Thymus (tissue), 11 donors: Measurements from ENCODE around the gene MRPL55. TPM values are rescaled to one million over a fixed set of nuclear protein-coding genes. Genes with fewer than 3 reads are reported as not detected.
A peak's percentile ranks its signal among the peaks of the same experiment; 100 is the strongest.

ENCODE experiments used
- DNase-seq, 9 donors: peaks; one replicate each; pipeline ENCODE4 v3.0.0-alpha.2; 2013; ENCODE audit warnings: low spot score in 9 of 9, low read depth in 6 of 9, missing footprints in 1 of 9
- H3K27ac ChIP-seq, 2 donors: one replicate each; pipeline ENCODE4 v1.5.1; 2013; ENCODE audit warnings: control low read depth in 1 of 2, low read depth in 1 of 2, low read length in 1 of 2, mild to moderate bottlenecking in 1 of 2, moderate library complexity in 1 of 2
- H3K27me3 ChIP-seq, 2 donors: one replicate each; pipeline ENCODE4 v1.5.1; 2013; ENCODE audit warnings: low read length in 1 of 2; ENCODE audit not compliant: control insufficient read depth in 2 of 2, insufficient read depth in 1 of 2
- H3K36me3 ChIP-seq, 2 donors: one replicate each; pipeline ENCODE4 v1.5.1; 2013; ENCODE audit warnings: low read length in 1 of 2, mild to moderate bottlenecking in 1 of 2, moderate library complexity in 1 of 2; ENCODE audit not compliant: control insufficient read depth in 2 of 2, insufficient read depth in 2 of 2
- H3K4me1 ChIP-seq, 2 donors: one replicate each; pipeline ENCODE4 v1.5.1; 2013; ENCODE audit warnings: low read length in 2 of 2; ENCODE audit not compliant: control insufficient read depth in 2 of 2, insufficient read depth in 2 of 2
- H3K4me3 ChIP-seq, 2 donors: one replicate each; pipeline ENCODE4 v1.5.1; 2013; ENCODE audit warnings: low read length in 2 of 2, control low read depth in 1 of 2, mild to moderate bottlenecking in 1 of 2
- H3K9me3 ChIP-seq, 2 donors: one replicate each; pipeline ENCODE4 v1.5.1; 2013; ENCODE audit warnings: low read length in 1 of 2, mild to moderate bottlenecking in 1 of 2; ENCODE audit not compliant: control insufficient read depth in 2 of 2, insufficient read depth in 1 of 2
- WGBS: extraction: QIAGEN DNeasy Blood & Tissue Kit; methylation state at CpG from one replicate; pipeline ENCODE4 v1.1.7; 2013; 5-methylcytosine and 5-hydroxymethylcytosine counted together
- polyA plus RNA-seq: library from polyadenylated mRNA; stranded (reverse); fragments of 200-250 nt; gene quantifications from one replicate; pipeline ENCODE4 v1.2.3, GENCODE V29; 2013
- total RNA-seq: library from RNA; stranded (reverse); fragments of 120-200 nt; gene quantifications from one replicate; pipeline ENCODE4 v1.2.4, GENCODE V29; 2013
- donor health status: healthy.

MRPL55 gene
- total and polyA plus RNA-seq, 2 donors, result 58.5 to 96.7 TPM

DNA sequence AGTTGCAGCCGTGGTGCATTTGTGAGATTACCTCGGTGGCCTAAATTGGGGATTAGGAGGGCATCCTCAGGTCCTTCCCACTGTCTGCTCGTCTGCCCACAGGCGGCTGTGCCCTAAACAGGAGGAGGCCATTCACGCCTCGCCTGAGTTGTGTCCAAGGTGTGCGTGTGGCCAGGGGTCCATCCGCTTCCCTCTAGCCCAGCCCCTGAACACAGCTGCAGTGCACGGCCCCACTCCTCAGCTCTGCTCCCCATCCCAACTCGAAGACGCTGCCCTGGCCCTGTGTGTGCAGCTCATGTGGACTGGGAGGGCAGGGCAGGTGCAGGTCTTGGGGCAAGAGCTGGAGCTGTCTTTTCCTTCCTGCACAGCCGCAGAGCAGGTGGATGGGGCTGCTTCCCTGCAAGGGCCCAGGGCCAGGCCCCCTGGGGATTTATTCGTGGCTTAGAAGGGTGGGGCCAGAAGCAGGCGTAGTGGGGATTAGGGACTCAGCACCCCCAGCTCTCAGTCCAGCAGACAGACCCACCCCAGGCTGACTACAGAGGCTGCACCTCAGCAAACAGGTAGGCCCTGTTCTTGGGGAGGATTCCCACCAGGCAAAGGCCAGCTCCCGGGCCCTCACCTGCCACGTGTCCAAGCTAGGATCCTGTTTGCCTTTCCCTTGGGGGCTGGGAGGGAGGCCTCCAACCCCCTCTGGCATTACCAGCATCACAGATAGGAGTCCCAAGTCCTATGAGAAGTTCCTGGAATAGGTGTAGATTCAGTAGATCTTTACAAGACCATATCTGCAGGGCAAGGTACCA, 35.3 kb upstream of the MRPL55 start:
- peak in 2 of 9 donors; percentile 44 to 67 for DNase-seq
- Histone ChIP-seq H3K36me3 (peaks cover 43 to 64% of the 10 kb centered on the region in 2 donors), H3K4me3 (no peak overlapping the region), H3K27me3 (no peaks in the 10 kb centered on the region), H3K27ac (peak overlapping the region in 1 of 2 donors; percentile 55), H3K9me3 (peaks cover 0 to 14% of the 10 kb centered on the region in 2 donors), H3K4me1 (peaks cover 38 to 69% of the 10 kb centered on the region in 2 donors)
- 65% methylated on average over 16 of the region's 16 CpGs for WGBS

- Histone ChIP-seq H3K4me3 (no peak overlapping the region), H3K27me3 (no peaks in the 10 kb centered on the region), H3K9me3 (peaks cover 0 to 14% of the 10 kb centered on the region in 2 donors), H3K36me3 (peaks cover 36 to 57% of the 10 kb centered on the region in 2 donors), H3K27ac (peak overlapping the region in 1 of 2 donors; percentile 100), H3K4me1 (peaks cover 38 to 67% of the 10 kb centered on the region in 2 donors)
- no peak for DNase-seq
- WGBS, result 97% methylated on average over 12 of the region's 12 CpGs
These were observed 34.5 kb upstream of the MRPL55 start for GRCh38 chr1:228143480-228144192.

GRCh38 chr1:228142701-228143136, 33.6 kb upstream of the MRPL55 start:
- 17% methylated on average over 11 of the region's 11 CpGs for WGBS
- Histone ChIP-seq H3K4me3 (peak overlapping the region in 1 of 2 donors; percentile 14), H3K27ac (peak overlapping the region; percentile 62 to 100), H3K36me3 (peaks cover 27 to 48% of the 10 kb centered on the region in 2 donors), H3K9me3 (peaks cover 0 to 14% of the 10 kb centered on the region in 2 donors), H3K27me3 (no peaks in the 10 kb centered on the region), H3K4me1 (peaks cover 38 to 62% of the 10 kb centered on the region in 2 donors)
- DNase-seq, result peak in 7 of 9 donors; percentile 60 to 90 (median 76)

- no peaks in the 10 kb centered on the region for H3K27me3 ChIP-seq
- H3K36me3 ChIP-seq, result peaks cover 22 to 43% of the 10 kb centered on the region in 2 donors
- H3K9me3 ChIP-seq, result peaks cover 0 to 14% of the 10 kb centered on the region in 2 donors
- H3K4me1 ChIP-seq, result peaks cover 40 to 65% of the 10 kb centered on the region in 2 donors
- peak; percentile 76 to 96 (median 87) for DNase-seq
- H3K27ac ChIP-seq, result peak overlapping the region; percentile 97 to 100
- 34% methylated on average over 16 of the region's 16 CpGs for WGBS
- H3K4me3 ChIP-seq, result peak overlapping the region; percentile 86 to 99
These were observed 33.1 kb upstream of the MRPL55 start for GRCh38 chr1:228142155-228142691.

- WGBS, result 37% methylated on average over 27 of the region's 27 CpGs
- Histone ChIP-seq H3K4me1 (peaks cover 46 to 71% of the 10 kb centered on the region in 2 donors), H3K36me3 (peaks cover 14 to 35% of the 10 kb centered on the region in 2 donors)
These were observed 32.3 kb upstream of the MRPL55 start for GRCh38 chr1:228141226-228142044.

DNA sequence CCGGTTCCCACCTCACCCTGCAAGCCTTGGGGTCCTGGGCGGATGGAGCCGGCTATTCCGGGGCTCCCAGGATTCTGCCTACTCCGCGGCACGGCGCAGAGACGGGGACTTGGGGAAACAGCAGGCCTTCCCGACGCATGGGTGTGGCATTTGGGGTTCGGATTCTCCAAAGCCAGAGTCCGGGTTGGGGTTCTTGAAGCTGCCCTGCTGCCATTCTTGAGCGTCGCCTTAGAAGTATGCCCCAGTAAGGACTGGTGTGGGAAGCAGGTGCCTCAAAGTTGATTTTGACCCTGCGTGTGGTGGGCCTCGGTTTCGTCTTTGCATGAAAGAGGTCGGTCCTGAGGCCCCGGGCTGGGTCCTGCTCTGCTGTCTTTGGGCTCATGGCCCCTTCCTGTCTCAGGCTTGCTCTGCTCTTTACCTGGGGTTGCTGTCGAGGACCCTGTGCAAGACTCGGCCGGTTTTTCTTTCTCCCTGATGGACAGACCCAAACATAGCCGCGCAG, 31.7 kb upstream of the MRPL55 start:
- Histone ChIP-seq H3K36me3 (peaks cover 7 to 28% of the 10 kb centered on the region in 2 donors), H3K27me3 (no peaks in the 10 kb centered on the region), H3K4me3 (peak overlapping the region; percentile 86 to 99), H3K27ac (peak overlapping the region; percentile 97 to 100), H3K9me3 (peaks cover 0 to 14% of the 10 kb centered on the region in 2 donors), H3K4me1 (peaks cover 46 to 68% of the 10 kb centered on the region in 2 donors)
- peak in 1 of 9 donors; percentile 43 for DNase-seq
- 12% methylated on average over 25 of the region's 25 CpGs for WGBS

More at GRCh38 chr1:228141226-228142044, 32.3 kb upstream of the MRPL55 start:
- DNase-seq, result peak in 1 of 9 donors; percentile 60
- Histone ChIP-seq H3K27ac (peak overlapping the region; percentile 97 to 100), H3K27me3 (no peaks in the 10 kb centered on the region), H3K4me3 (peak overlapping the region; percentile 86 to 99), H3K9me3 (peaks cover 0 to 14% of the 10 kb centered on the region in 2 donors)

DNA sequence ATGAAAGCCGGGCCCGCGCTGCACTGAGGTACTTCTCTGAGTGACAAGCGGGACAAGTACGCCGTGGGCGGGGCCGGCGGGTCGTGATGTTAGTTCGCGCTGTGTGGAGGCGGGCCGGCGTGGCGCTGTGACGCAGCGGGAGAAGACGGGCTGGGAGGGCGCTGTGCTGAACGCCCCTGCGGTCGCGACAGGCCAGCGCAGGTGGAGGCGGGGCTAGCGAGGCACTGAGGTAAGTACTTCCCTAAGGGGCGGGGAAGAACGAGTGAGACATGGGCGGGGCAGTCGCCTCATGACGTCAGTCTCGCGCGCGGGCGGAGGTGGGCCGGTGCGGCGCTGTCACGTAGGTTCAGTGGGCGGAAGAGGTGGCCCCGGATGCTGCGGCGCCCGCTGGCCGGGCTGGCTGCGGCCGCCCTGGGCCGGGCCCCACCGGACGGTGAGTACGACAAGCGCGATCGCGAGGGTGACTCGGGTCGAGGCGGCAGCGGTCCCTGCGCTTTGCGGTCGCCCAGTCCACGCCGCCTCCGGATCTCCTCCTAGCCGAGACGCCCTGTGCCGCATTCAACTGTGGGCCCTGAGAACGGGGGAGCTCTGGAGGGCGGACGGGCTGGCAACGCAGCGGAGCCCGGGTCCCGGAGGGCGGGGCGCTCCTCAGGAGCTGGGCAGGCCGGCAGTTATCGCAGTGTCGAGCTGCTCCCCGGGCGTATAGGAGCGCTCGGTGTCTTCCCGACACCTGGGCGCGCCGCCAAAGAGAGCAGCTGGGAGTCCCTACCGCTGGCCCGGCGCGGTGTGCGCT, 31.0 kb upstream of the MRPL55 start, which contains the start of gene GUK1:
Gene GUK1 (plus strand): TSS at position 349 of the 793 bp plus-strand sequence. CDS start 24 bp downstream, at position 373.
- H3K27ac ChIP-seq, result peak within 1 kb of the TSS; percentile 97 to 100
- H3K9me3 ChIP-seq, result peaks cover 0 to 14% of the 10 kb centered on the region in 2 donors
- WGBS, result under 1% methylated on average over 95 of the region's 95 CpGs
- peaks cover 0 to 2% of the 10 kb centered on the region in 2 donors for H3K27me3 ChIP-seq
- DNase-seq, result peak; percentile 96 to 100 (median 100)
- H3K4me1 ChIP-seq, result peaks cover 46 to 62% of the 10 kb centered on the region in 2 donors
- H3K4me3 ChIP-seq, result peak within 1 kb of the TSS; percentile 86 to 99
- H3K36me3 ChIP-seq, result peaks cover under 1 to 22% of the 10 kb centered on the region in 2 donors
